B cell (primary cell): ENCODE measurements around the gene AMACR. TPM values are rescaled to one million over a fixed set of nuclear protein-coding genes. Genes with fewer than 3 reads are reported as not detected.
A peak's percentile ranks its signal among the peaks of the same experiment; 100 is the strongest.

ENCODE experiments used
- ATAC-seq: fragments of 200-7000 bp; cut with Tn5 transposase; one replicate; pipeline ENCODE4 v1.10.0; 2021; ENCODE audit warnings: low read depth, mild to moderate bottlenecking, moderate number of reproducible peaks, moderate library complexity
- CTCF ChIA-PET: fragments of 350-600 bp; sonication (Branson Sonifier 250); formaldehyde crosslinking; loops from one replicate; lab custom pipeline; 2021; ENCODE audit warnings: antibody characterized with exemption, inconsistent platforms; lab: Charles Lee
- POLR2A ChIA-PET: fragments of 350-600 bp; sonication (Branson Sonifier 250); formaldehyde crosslinking; loops from one replicate; lab custom pipeline; 2021; ENCODE audit warnings: antibody characterized with exemption; lab: Charles Lee
- DNase-seq: peaks from one replicate; pipeline ENCODE4 v3.0.0; 2013
- H2AFZ ChIP-seq: 2 replicates; pipeline ENCODE4 v1.6.1; 2012; ENCODE audit warnings: mild to moderate bottlenecking, low read depth, low read length; ENCODE audit not compliant: insufficient read depth, poor library complexity, severe bottlenecking
- H3K27ac ChIP-seq, 2 donors: 1 replicate in 1 of 2; 2 replicates in 1 of 2; pipeline ENCODE4 v1.5.1; 2012 to 2013; ENCODE audit warnings: low read length in 2 of 2, mild to moderate bottlenecking in 2 of 2, moderate library complexity in 1 of 2
- H3K27me3 ChIP-seq, 4 experiments: fragments of 200-600 bp in 1 of 4; sonication (generic) in 1 of 4; replicated peaks in 1 of 4; 1 replicate in 2 of 4; 2 replicates in 2 of 4; pipeline versions ENCODE4 v1.6.1 to v1.7.0; 2013 to 2016; ENCODE audit warnings: low read length in 3 of 4, mild to moderate bottlenecking in 2 of 4, mixed read lengths in 1 of 4, moderate library complexity in 1 of 4; ENCODE audit not compliant: insufficient read depth in 4 of 4, control insufficient read depth in 3 of 4; ENCODE audit errors: control extremely low read depth in 1 of 4
- H3K36me3 ChIP-seq, 2 experiments: replicated peaks in 1 of 2; 1 replicate in 1 of 2; 2 replicates in 1 of 2; pipeline versions ENCODE4 v1.6.1 to v1.7.1; 2013; ENCODE audit warnings: low read length in 1 of 2; ENCODE audit not compliant: insufficient read depth in 2 of 2, control insufficient read depth in 1 of 2; ENCODE audit errors: control extremely low read depth in 1 of 2, extremely low read depth in 1 of 2
- H3K4me1 ChIP-seq, 2 donors: fragments of 200-600 bp in 1 of 2; sonication (generic) in 1 of 2; 1 replicate in 1 of 2; 2 replicates in 1 of 2; pipeline versions ENCODE4 v1.5.1 to v1.6.1; 2013 to 2017; ENCODE audit warnings: low read length in 2 of 2; ENCODE audit not compliant: control insufficient read depth in 2 of 2, insufficient read depth in 2 of 2
- H3K4me2 ChIP-seq: replicated peaks from 2 replicates; pipeline ENCODE3; 2012; ENCODE audit warnings: mild to moderate bottlenecking, low read depth, low read length; ENCODE audit not compliant: poor library complexity, severe bottlenecking
- H3K4me3 ChIP-seq, 5 experiments: fragments of 200-600 bp in 1 of 5; sonication (generic) in 1 of 5; 1 replicate in 3 of 5; 2 replicates in 2 of 5; pipeline versions ENCODE4 v1.5.1 to v1.7.0; 2011 to 2016; ENCODE audit warnings: low read length in 4 of 5, mild to moderate bottlenecking in 4 of 5, low read depth in 2 of 5, control low read depth in 1 of 5, moderate library complexity in 1 of 5; ENCODE audit not compliant: insufficient read depth in 1 of 5; ENCODE audit errors: control extremely low read depth in 1 of 5, extremely low read depth in 1 of 5
- H3K79me2 ChIP-seq: fragments of 200-600 bp; sonication (generic); one replicate; pipeline ENCODE4 v1.6.0; 2016; ENCODE audit warnings: low read length; ENCODE audit not compliant: control insufficient read depth, insufficient read depth
- H3K9ac ChIP-seq: fragments of 200-600 bp; sonication (generic); 2 replicates; pipeline ENCODE4 v1.6.1; 2017; ENCODE audit warnings: mild to moderate bottlenecking, low read length, moderate library complexity
- H3K9me3 ChIP-seq, 3 donors: one replicate each; pipeline versions ENCODE4 v1.6.1 to v1.7.1; 2013; ENCODE audit warnings: low read length in 2 of 3; ENCODE audit not compliant: control insufficient read depth in 2 of 3, insufficient read depth in 1 of 3; ENCODE audit errors: control extremely low read depth in 1 of 3
- H4K20me1 ChIP-seq: 2 replicates; pipeline ENCODE4 v1.6.0; 2012; ENCODE audit warnings: mild to moderate bottlenecking, low read length; ENCODE audit not compliant: insufficient read depth, control insufficient read depth, poor library complexity, severe bottlenecking
- H3K27ac Mint-ChIP-seq: one replicate; pipeline ENCODE4 v1.8.0; 2021; ENCODE audit warnings: mixed read lengths
- H3K27me3 Mint-ChIP-seq: one replicate; pipeline ENCODE4 v1.8.0; 2021; ENCODE audit warnings: mixed read lengths
- H3K4me1 Mint-ChIP-seq: one replicate; pipeline ENCODE4 v1.8.0; 2021; ENCODE audit warnings: mixed read lengths
- H3K4me3 Mint-ChIP-seq: one replicate; pipeline ENCODE4 v1.8.0; 2021; ENCODE audit warnings: mixed read lengths
- H3K9me3 Mint-ChIP-seq: one replicate; pipeline ENCODE4 v1.8.0; 2022; ENCODE audit warnings: mixed read lengths; ENCODE audit not compliant: insufficient read depth
- EZH2 ChIP-seq: IDR thresholded peaks from 2 replicates; pipeline ENCODE4 v1.6.1; 2012; ENCODE audit warnings: borderline replicate concordance, low read depth, mild to moderate bottlenecking, moderate library complexity, low read length; ENCODE audit not compliant: insufficient read depth, poor library complexity, severe bottlenecking
- WGBS: methylation state at CpG from one replicate; pipeline ENCODE4 v1.1.5; 2013; ENCODE audit warnings: missing lambda C conversion rate; ENCODE audit not compliant: insufficient coverage; 5-methylcytosine and 5-hydroxymethylcytosine counted together
- intact Hi-C: fragments of 100-400 bp; cut with micrococcal nuclease; formaldehyde crosslinking; loops from one replicate; pipeline ENCODE4 v1.10.0; 2022
- polyA plus RNA-seq: library from polyadenylated mRNA; depleted of rRNA; stranded (reverse); fragments of >200 nt; gene quantifications from 2 replicates; pipeline ENCODE4 v1.2.3, GENCODE V29; 2012
- total RNA-seq, 2 donors: library from RNA; stranded (reverse); fragments of 120-200 nt in 1 of 2; gene quantifications; 1 replicate in 1 of 2; 2 replicates in 1 of 2; pipeline versions ENCODE4 v1.2.3 to v1.2.4, GENCODE V29; 2013 to 2022
- TF ChIP-seq, protein P1 (sequence below): fragments of 200-600 bp; IDR thresholded peaks from one replicate; pipeline ENCODE4 v1.8.0; 2022; ENCODE audit warnings: antibody characterized with exemption, mild to moderate bottlenecking

The AMACR gene
- total and polyA plus RNA-seq, 2 donors (not counting 1 experiment from before 2014, with no cell fraction given), result 2.6 to 5.8 TPM

GRCh38 chr5:33997331-33997983 lies 10.4 kb downstream of the AMACR start:
- no peaks in the 10 kb centered on the region for H3K4me1 Mint-ChIP-seq
- intact Hi-C loops, result no loop called here
- no peak overlapping the region for H3K4me3 Mint-ChIP-seq
- Histone ChIP-seq H3K27ac (no peak overlapping the region), H2AFZ (no peak overlapping the region), H3K9ac (no peak overlapping the region), H3K4me2 (no peak overlapping the region), H3K9me3 (no peaks in the 10 kb centered on the region), H4K20me1 (no peaks in the 10 kb centered on the region), H3K36me3 (peaks cover 8 to 15% of the 10 kb centered on the region in 2 experiments), H3K4me1 (no peaks in the 10 kb centered on the region), H3K27me3 (no peaks in the 10 kb centered on the region), H3K79me2 (no peaks in the 10 kb centered on the region), H3K4me3 (no peak overlapping the region)
- DNase-seq (peak; percentile 39), ATAC-seq (peak; percentile 49)
- ChIA-PET POLR2A (no interaction called here), CTCF (interaction anchor here (0.6 to 3.0 kb wide), 10 partner anchors 9 to 563 kb away, joined by 3 to 29 read pairs (median 4); partner anchors contain the start of gene AMACR)
- WGBS, result 37% methylated on average over 5 of the region's 6 CpGs
- H3K9me3 Mint-ChIP-seq, result no peaks in the 10 kb centered on the region
- H3K27me3 Mint-ChIP-seq, result no peaks in the 10 kb centered on the region
- H3K27ac Mint-ChIP-seq, result no peak overlapping the region
- TF ChIP-seq, protein P1, sequence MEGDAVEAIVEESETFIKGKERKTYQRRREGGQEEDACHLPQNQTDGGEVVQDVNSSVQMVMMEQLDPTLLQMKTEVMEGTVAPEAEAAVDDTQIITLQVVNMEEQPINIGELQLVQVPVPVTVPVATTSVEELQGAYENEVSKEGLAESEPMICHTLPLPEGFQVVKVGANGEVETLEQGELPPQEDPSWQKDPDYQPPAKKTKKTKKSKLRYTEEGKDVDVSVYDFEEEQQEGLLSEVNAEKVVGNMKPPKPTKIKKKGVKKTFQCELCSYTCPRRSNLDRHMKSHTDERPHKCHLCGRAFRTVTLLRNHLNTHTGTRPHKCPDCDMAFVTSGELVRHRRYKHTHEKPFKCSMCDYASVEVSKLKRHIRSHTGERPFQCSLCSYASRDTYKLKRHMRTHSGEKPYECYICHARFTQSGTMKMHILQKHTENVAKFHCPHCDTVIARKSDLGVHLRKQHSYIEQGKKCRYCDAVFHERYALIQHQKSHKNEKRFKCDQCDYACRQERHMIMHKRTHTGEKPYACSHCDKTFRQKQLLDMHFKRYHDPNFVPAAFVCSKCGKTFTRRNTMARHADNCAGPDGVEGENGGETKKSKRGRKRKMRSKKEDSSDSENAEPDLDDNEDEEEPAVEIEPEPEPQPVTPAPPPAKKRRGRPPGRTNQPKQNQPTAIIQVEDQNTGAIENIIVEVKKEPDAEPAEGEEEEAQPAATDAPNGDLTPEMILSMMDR, result peak; percentile 56
- no peak for TF ChIP-seq EZH2

- H3K4me3 ChIP-seq, result no peak overlapping the region
- intact Hi-C loops, result no loop called here
- H3K9me3 ChIP-seq, result no peaks in the 10 kb centered on the region
- no peaks in the 10 kb centered on the region for H3K27me3 Mint-ChIP-seq
- POLR2A ChIA-PET, result no interaction called here
- 60% methylated on average over 1 of the region's 2 CpGs for WGBS
- no peak overlapping the region for H3K9ac ChIP-seq
- H3K79me2 ChIP-seq, result no peaks in the 10 kb centered on the region
- no peak overlapping the region for H3K4me2 ChIP-seq
- H3K27ac ChIP-seq, result no peak overlapping the region
- no peaks in the 10 kb centered on the region for H4K20me1 ChIP-seq
- ATAC-seq, result no peak
- CTCF ChIA-PET, result interaction anchor here (1.1 to 3.0 kb wide), 2 partner anchors 14 to 469 kb away, joined by 3 to 29 read pairs; no protein-coding TSS in a partner anchor
- no peak overlapping the region for H2AFZ ChIP-seq
- no peak for TF ChIP-seq EZH2
- TF ChIP-seq, protein P1, result no peak
- no peaks in the 10 kb centered on the region for H3K4me1 Mint-ChIP-seq
- no peak for DNase-seq
- H3K27ac Mint-ChIP-seq, result no peak overlapping the region
- no peaks in the 10 kb centered on the region for H3K9me3 Mint-ChIP-seq
- H3K27me3 ChIP-seq, result no peaks in the 10 kb centered on the region
- H3K4me1 ChIP-seq, result no peaks in the 10 kb centered on the region
- H3K36me3 ChIP-seq, result peaks cover 7 to 15% of the 10 kb centered on the region in 2 experiments
- H3K4me3 Mint-ChIP-seq, result no peak overlapping the region
Measured at GRCh38 chr5:33995865-33996264, 12.0 kb downstream of the AMACR start.
